Endothelial cell of umbilical vein (primary cell): ENCODE results near the gene ARPP19. TPM values are rescaled to one million over a fixed set of nuclear protein-coding genes. Genes with fewer than 3 reads are reported as not detected.

Experiments
- BruUV-seq: library from RNA; stranded (reverse); fragments of 400-500 nt; replicated peaks from 2 replicates; lab custom pipeline; 2021; lab: Mats Ljungman, UMichigan
- CTCF ChIA-PET: fragments of 300-600, 350-600 bp; sonication (Branson Sonifier 250); formaldehyde crosslinking; loops from one replicate; lab custom pipeline; 2021; ENCODE audit warnings: antibody characterized with exemption, inconsistent platforms; lab: Charles Lee
- POLR2A ChIA-PET: fragments of 300-600, 350-600 bp; sonication (Branson Sonifier 250); formaldehyde crosslinking; loops from one replicate; lab custom pipeline; 2021; ENCODE audit warnings: antibody characterized with exemption, inconsistent platforms; lab: Charles Lee
- DNase-seq: peaks from one replicate; pipeline ENCODE4 v3.0.0-alpha.2; 2011; ENCODE audit warnings: low read depth, low spot score
- FAIRE-seq: peaks from 2 replicates; lab custom pipeline; 2011; peaks lifted over from hg19 to GRCh38; lab: Jason Lieb, UNC
- H2AFZ ChIP-seq: 2 replicates; pipeline ENCODE4 v1.6.0; 2012; ENCODE audit warnings: low read depth, low read length, control low read depth, inconsistent platforms
- H3K27ac ChIP-seq: 2 replicates; pipeline ENCODE4 v1.5.1; 2011; ENCODE audit warnings: low read depth, mild to moderate bottlenecking, control low read depth, low read length, moderate library complexity; ENCODE audit not compliant: insufficient read depth
- H3K27me3 ChIP-seq, 2 experiments: 2 replicates each; pipeline versions ENCODE4 v1.6.0 to v1.6.1; 2011; ENCODE audit warnings: low read length in 2 of 2, mixed read lengths in 1 of 2; ENCODE audit not compliant: control insufficient read depth in 2 of 2, insufficient read depth in 2 of 2
- H3K36me3 ChIP-seq, 2 experiments: 2 replicates in 1 of 2; 3 replicates in 1 of 2; pipeline ENCODE4 v1.5.1; 2011; ENCODE audit warnings: low read length in 2 of 2, mild to moderate bottlenecking in 1 of 2, moderate library complexity in 1 of 2; ENCODE audit not compliant: control insufficient read depth in 2 of 2, insufficient read depth in 2 of 2; ENCODE audit errors: extremely low read depth in 1 of 2
- H3K4me1 ChIP-seq: 3 replicates; pipeline ENCODE4 v1.5.1; 2011; ENCODE audit warnings: mild to moderate bottlenecking, low read length; ENCODE audit not compliant: control insufficient read depth, insufficient read depth; ENCODE audit errors: extremely low read depth
- H3K4me2 ChIP-seq: 2 replicates; pipeline ENCODE4 v1.6.1; 2011; ENCODE audit warnings: low read length, control low read depth, mixed read lengths; ENCODE audit not compliant: insufficient read depth
- H3K4me3 ChIP-seq, 3 experiments: fragments of 200-600 bp in 1 of 3; sonication (generic), shearing (Covaris generic) in 1 of 3; replicated peaks in 1 of 3; 2 replicates each; pipeline ENCODE4 v1.5.1; 2011 to 2016; ENCODE audit warnings: control low read depth in 3 of 3, low read length in 3 of 3, mild to moderate bottlenecking in 2 of 3, inconsistent platforms in 1 of 3, low read depth in 1 of 3, moderate library complexity in 1 of 3; ENCODE audit not compliant: insufficient read depth in 1 of 3
- H3K79me2 ChIP-seq: 2 replicates; pipeline ENCODE4 v1.6.0; 2012; ENCODE audit warnings: low read length, inconsistent platforms; ENCODE audit not compliant: control insufficient read depth, insufficient read depth
- H3K9ac ChIP-seq: replicated peaks from 2 replicates; pipeline ENCODE3; 2011; ENCODE audit warnings: low read length, control low read depth; ENCODE audit not compliant: insufficient read depth; ENCODE audit errors: extremely low read depth
- H3K9me1 ChIP-seq: replicated peaks from 3 replicates; pipeline ENCODE4 v1.6.0; 2011; ENCODE audit warnings: mild to moderate bottlenecking, low read length; ENCODE audit not compliant: control insufficient read depth, insufficient read depth; ENCODE audit errors: extremely low read depth
- H3K9me3 ChIP-seq: replicated peaks from 2 replicates; pipeline ENCODE4 v1.5.1; 2012; ENCODE audit warnings: low read length, inconsistent platforms; ENCODE audit not compliant: control insufficient read depth, insufficient read depth
- H4K20me1 ChIP-seq: replicated peaks from 2 replicates; pipeline ENCODE3; 2011; ENCODE audit warnings: mild to moderate bottlenecking, low read length; ENCODE audit not compliant: control insufficient read depth, insufficient read depth; ENCODE audit errors: extremely low read depth
- CTCF ChIP-seq, 2 donors: IDR thresholded peaks; 1 replicate in 1 of 2; 2 replicates in 1 of 2; pipeline ENCODE4 v1.5.1; 2011; ENCODE audit warnings: low read length in 2 of 2, mild to moderate bottlenecking in 2 of 2, moderate library complexity in 2 of 2, control low read depth in 1 of 2, inconsistent platforms in 1 of 2, low read depth in 1 of 2; ENCODE audit not compliant: insufficient read depth in 1 of 2; ENCODE audit errors: extremely low read depth in 1 of 2
- EZH2 ChIP-seq: IDR thresholded peaks from 2 replicates; pipeline ENCODE4 v1.6.1; 2012; ENCODE audit warnings: borderline replicate concordance, low read depth, mild to moderate bottlenecking, moderate library complexity, low read length, inconsistent platforms; ENCODE audit not compliant: severe bottlenecking
- FOS ChIP-seq: IDR thresholded peaks from 2 replicates; pipeline ENCODE4 v1.6.1; 2011; ENCODE audit warnings: mild to moderate bottlenecking, low read length, moderate library complexity, borderline replicate concordance; ENCODE audit not compliant: insufficient read depth
- GATA2 ChIP-seq: IDR thresholded peaks from 2 replicates; pipeline ENCODE4 v1.7.0; 2011; ENCODE audit warnings: low read depth, mild to moderate bottlenecking, moderate library complexity, mixed read lengths, low read length; ENCODE audit not compliant: insufficient read length, insufficient read depth
- JUN ChIP-seq: IDR thresholded peaks from 2 replicates; pipeline ENCODE4 v1.6.1; 2011; ENCODE audit warnings: borderline replicate concordance, low read depth; ENCODE audit not compliant: insufficient read length, insufficient read depth
- MAX ChIP-seq: IDR thresholded peaks from 2 replicates; pipeline ENCODE4 v1.6.1; 2011; ENCODE audit not compliant: insufficient read depth, insufficient read length
- MYC ChIP-seq: IDR thresholded peaks from one replicate; pipeline ENCODE4 v1.6.1; 2011; ENCODE audit warnings: mild to moderate bottlenecking, low read depth, low read length
- POLR2A ChIP-seq: IDR thresholded peaks from 2 replicates; pipeline ENCODE4 v1.6.1; 2012; ENCODE audit warnings: low read depth, mild to moderate bottlenecking, control low read depth, low read length
- POLR2AphosphoS5 ChIP-seq: IDR thresholded peaks from 2 replicates; pipeline ENCODE4 v1.6.1; 2012; ENCODE audit warnings: low read depth, mild to moderate bottlenecking, control low read depth, low read length, moderate library complexity; ENCODE audit not compliant: insufficient read depth
- dilution Hi-C: fragments of 300-500 bp; cut with MboI; formaldehyde crosslinking; loops from one replicate; pipeline ENCODE4 v1.15.0; 2019; ENCODE audit warnings: low sequenced_read_pairs; ENCODE audit not compliant: extremely low pct_ligation_motif_present
- intact Hi-C: fragments of 100-400 bp; cut with micrococcal nuclease; formaldehyde crosslinking; loops from one replicate; pipeline ENCODE4 v1.10.0; 2022
- polyA plus RNA-seq, 4 experiments: library from polyadenylated mRNA; depleted of rRNA in 3 of 4; stranded (reverse) in 3 of 4; unstranded in 1 of 4; fragments of >200 nt; gene quantifications; 2 replicates each; pipeline versions ENCODE4 v1.2.1 to v1.2.3, GENCODE V29; 2011 to 2012; ENCODE audit warnings: missing spikeins in 1 of 4
- total RNA-seq: library from RNA; stranded (reverse); gene quantifications from 2 replicates; pipeline ENCODE4 v1.2.3, GENCODE V29; 2021

Gene ARPP19
- total and polyA plus RNA-seq, 2 donors (not counting 3 experiments of a cell fraction or from before 2014, with no cell fraction given), result 47.1 to 191 TPM

- H4K20me1 ChIP-seq, result peaks cover 5% of the 10 kb centered on the region
- TF ChIP-seq GATA2, result no peak
- TF ChIP-seq MAX, result no peak
- TF ChIP-seq CTCF (IDR thresholded peaks at IDR 0.05; ENCODE audit: extremely low read depth in 1 of 2, insufficient read depth in 1 of 2, low read depth in 1 of 2, low read length in 2 of 2), result no peak
- TF ChIP-seq JUN, result no peak
- TF ChIP-seq EZH2, result no peak
- no peak for TF ChIP-seq POLR2AphosphoS5
- TF ChIP-seq POLR2A, result no peak
- TF ChIP-seq FOS, result no peak
- no peak for TF ChIP-seq MYC
- BruUV-seq, result no TSS peak
- no peaks in the 10 kb centered on the region for H3K9me3 ChIP-seq
- DNase-seq, result no peak
- no peak overlapping the region for H3K27ac ChIP-seq
- H3K27me3 ChIP-seq, result no peaks in the 10 kb centered on the region
- no peaks in the 10 kb centered on the region for H3K9me1 ChIP-seq
- H3K36me3 ChIP-seq, result no peaks in the 10 kb centered on the region
- peaks cover 90% of the 10 kb centered on the region for H3K79me2 ChIP-seq
- H3K4me3 ChIP-seq, result no peak overlapping the region
- H3K9ac ChIP-seq, result no peak overlapping the region
- intact Hi-C loops (no loop called here), dilution Hi-C loops (no loop called here)
- peaks cover 16% of the 10 kb centered on the region for H3K4me1 ChIP-seq
- POLR2A ChIA-PET, result interaction anchor here (0.5 to 0.6 kb wide), 2 partner anchors 143 to 158 kb away, joined by 3 read pairs; no protein-coding TSS in a partner anchor
- CTCF ChIA-PET, result interaction anchor here (0.6 to 1.9 kb wide), 7 partner anchors 10 to 128 kb away, joined by 3 to 6 read pairs (median 3); no protein-coding TSS in a partner anchor
- H2AFZ ChIP-seq, result no peak overlapping the region
- FAIRE-seq, result no peak
- H3K4me2 ChIP-seq, result no peak overlapping the region
Observed at GRCh38 chr15:52524223-52525136, 44.4 kb downstream of the ARPP19 start.
